Fibroblast of skin of right biceps (primary cell): ENCODE results near the gene P2RY12.

Experiments used
- DNase-seq: peaks from one replicate; pipeline ENCODE4 v3.0.0-alpha.2; 2013

Gene P2RY12

DNA sequence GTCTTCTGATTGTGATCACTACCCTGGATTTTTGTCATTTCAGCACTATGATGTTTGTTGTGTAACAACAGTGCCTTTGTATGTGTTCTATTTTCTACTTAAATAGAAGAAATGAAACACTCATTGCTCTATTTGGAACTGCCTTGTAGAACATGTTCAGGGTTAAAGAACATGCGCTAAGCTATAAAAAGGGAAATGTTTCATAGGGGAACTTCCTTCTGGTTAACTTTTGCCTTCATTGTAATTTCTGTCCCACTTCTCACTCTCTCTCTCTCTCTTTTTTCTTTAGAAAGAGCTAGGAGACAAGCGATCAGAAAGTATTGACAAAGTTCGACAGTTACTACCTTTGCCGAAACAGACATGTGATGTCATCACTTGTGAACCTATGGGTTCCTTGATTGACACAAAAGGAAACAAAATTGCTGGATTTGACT lies at the start of gene P2RY12:
Gene P2RY12 (minus strand): TSS at position 13 of the 434 bp plus-strand sequence. CDS start 45,908 bp downstream, outside the sequence.
- no peak for DNase-seq

GRCh38 chr3:151432616-151433372 lies 48.2 kb upstream of the P2RY12 start:
- DNase-seq: no peak

GRCh38 chr3:151431940-151432339 lies 47.4 kb upstream of the P2RY12 start:
- DNase-seq: peak; percentile 74

DNA sequence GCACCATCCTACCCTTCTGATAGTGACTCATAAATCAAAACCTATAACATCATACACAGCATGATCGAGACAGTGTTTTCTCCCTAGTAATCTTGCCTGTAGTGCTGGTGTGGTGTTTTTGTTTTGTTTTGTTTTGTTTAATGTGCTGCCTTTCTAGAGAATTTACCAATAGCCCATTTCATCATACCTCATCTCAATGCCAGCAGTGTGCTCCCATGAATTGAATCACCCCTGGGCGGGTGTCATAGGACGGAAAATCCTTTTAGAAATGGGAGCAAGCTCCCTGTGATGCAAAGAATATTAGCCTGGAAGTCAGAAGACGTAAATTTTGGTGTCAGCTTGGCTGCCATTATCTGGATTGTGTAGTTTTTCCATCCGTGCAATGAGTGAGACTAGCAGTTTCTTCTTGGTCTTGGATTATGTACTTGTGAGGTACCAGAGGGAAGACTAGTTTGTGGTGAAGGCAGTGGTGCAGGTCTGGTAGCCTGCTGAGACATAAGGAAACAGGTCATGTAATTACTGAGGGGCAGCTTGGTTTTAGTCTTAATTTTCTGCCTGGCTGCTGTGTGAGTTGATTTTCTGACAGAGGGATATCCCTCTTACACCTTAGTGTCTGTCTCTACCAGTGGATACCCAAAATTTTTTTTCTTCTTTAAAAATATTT lies 46.4 kb upstream of the P2RY12 start:
- no peak for DNase-seq

DNA sequence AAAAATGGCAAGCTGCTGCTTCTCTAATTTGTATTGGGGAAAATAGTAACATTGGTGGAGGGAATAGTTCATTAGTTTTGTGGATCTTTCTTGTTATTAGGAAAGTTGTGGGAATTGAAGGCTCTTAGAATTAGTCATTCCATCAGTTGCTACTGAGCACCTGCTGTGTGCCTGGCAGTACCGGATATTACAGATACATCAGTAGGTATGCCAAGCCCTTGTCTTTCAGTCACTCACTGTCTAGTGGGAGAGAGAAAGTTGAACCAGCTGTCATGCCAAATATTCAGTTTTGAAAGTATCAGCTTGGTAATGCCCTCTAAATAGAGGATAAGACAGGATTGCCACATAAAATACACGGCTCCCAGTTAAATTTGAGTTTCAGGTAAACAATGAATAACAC lies 43.8 kb upstream of the P2RY12 start:
- DNase-seq: no peak

DNA sequence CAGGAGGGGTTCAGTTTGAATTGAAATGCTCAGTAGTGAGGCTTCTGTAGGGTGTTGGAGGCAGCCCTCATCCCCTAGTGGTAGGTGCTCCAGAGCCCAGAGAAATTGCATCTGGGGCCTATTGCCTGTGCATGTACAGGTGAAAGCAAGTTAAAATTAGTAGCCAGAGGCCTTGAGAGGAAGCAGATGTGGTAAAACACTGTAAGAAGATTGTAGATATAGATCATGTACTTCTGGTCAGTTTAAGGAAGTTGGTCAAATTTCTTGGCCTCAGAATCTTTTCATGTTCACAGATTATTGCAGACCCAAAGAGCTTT lies 41.7 kb upstream of the P2RY12 start:
- DNase-seq: no peak

- peak; percentile 74 for DNase-seq
Measured at GRCh38 chr3:151425627-151426340, 41.2 kb upstream of the P2RY12 start.

DNA sequence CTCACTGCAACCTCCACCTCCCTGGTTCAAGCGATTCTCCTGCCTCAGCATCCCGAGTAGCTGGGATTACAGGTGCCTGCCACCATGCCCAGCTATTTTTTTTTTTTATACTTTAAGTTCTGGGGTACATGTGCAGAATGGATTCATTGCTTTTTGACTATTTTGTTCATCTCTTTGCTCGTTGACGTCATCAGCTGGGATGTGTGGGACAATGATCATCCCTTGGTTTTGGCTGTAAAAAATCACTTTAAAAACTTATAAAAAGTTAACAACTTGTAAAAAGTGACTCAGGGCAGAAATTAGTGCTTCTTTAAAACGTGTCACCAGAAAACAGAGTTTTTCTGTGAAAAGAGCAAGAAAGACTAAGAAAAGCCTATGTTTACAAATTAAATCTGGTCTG lies 38.5 kb upstream of the P2RY12 start:
- DNase-seq: no peak

- DNase-seq: no peak
Measured at GRCh38 chr3:151421938-151422337, 37.4 kb upstream of the P2RY12 start.

GRCh38 chr3:151419806-151420205 lies 35.3 kb upstream of the P2RY12 start:
- DNase-seq: no peak

DNA sequence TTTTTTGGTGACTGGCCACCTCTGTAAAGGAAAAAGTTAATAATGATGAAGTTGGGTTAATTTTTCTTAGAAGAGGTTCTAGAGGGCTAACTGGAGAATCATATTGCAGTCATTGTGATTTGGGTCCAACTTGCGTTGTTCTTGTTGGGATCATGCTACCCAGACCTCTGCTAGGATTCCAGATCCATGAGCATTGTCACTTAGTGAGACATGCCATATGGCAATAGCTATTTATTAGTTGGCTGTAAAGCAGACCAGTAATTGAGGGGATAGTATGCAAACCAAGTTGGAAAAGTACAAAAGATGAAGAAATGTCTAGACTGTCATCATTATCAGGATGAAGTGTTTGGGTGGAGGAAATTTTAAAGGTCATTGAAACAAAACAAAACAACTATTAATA lies 30.7 kb upstream of the P2RY12 start:
- no peak for DNase-seq

GRCh38 chr3:151412989-151413388 lies 28.4 kb upstream of the P2RY12 start:
- no peak for DNase-seq

DNA sequence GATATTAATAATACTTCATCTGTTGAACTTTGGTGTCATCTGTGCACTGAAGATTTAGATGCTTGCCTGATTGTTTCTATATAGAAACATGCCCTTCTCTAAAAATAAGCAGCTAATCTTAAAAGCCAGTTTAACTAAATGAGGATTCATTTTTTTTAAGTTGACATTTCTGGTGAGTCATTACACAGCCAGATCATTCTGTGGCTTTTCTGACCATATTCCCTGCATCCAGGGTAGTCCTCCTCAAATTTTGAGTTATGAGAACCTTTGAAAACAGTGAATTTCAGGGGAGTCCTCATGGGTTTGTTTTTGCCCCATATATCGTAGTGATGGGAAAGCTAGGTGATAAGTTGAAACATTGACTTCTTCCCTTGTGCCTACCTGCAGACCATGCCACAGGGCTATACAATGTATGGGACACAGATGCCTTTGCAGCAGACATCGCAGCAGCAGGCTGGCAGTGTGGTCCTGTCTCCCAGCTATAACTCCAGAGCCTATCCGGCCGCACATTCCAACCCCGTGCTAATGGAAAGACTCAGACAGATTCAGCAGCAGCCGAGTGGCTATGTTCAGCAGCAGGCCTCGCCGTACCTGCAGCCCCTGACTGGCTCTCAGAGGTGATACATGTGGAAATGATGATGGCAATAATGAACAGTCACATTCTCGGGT lies 26.5 kb upstream of the P2RY12 start:
- DNase-seq: peak; percentile 72

GRCh38 chr3:151407928-151408327 lies 23.4 kb upstream of the P2RY12 start:
- no peak for DNase-seq

DNA sequence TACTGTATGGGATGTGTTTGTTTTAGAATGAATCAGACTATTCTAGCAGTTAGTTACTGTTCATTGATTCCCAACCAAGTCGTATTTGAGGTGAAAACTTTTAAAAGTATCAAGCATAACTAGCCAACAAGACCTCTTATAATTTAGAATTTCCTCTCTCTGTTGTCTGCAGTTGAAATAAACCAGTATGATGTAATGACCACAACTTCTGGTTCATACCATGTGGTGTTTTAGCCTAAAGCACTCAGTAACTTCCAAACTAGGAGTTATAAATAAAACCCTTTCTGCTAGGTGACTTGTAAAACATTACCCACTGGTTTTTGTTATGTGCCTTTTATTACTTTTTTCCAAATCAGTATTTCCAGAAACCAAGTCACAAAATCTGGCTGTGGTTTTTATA lies 19.8 kb upstream of the P2RY12 start:
- DNase-seq: peak; percentile 70

GRCh38 chr3:151403246-151403645 lies 18.7 kb upstream of the P2RY12 start:
- DNase-seq: peak; percentile 89

DNA sequence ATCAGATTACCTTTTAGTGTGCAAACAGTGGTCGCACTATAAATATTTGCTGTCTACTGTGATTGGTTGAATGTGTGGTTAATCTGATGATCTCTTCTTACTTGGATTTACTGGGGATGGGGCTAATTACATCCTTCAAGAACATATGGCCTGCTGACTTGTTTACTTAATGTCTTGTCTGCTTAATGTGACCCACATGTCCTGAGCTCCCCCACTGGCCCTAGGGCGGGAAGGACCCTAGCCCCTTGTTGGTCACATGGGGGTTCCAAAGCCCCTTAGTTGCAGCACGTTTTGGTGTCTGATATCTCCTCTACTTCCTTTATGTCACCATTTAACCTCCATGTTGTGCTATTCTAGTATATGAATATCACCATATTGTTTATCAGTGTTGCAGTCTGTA lies 17.8 kb upstream of the P2RY12 start:
- no peak for DNase-seq

DNA sequence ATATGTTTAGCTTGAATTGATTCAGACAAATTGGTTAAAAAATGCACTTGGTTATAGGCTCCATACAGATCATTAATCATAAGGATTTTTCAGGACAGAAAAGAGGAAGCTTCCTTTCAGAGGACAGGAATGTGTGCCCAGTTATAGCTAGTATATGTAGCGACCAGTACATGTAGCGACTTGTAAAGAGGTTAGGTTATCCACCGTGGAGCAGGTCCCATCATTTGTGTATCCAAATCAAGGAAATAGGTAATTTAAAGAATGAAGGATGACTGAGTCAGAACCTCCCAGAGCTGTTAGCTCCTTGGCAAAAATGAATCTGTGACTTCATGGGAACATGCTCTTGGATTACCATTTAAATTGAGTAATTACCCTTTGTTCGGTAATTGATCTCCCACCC lies 15.8 kb upstream of the P2RY12 start:
- no peak for DNase-seq

DNA sequence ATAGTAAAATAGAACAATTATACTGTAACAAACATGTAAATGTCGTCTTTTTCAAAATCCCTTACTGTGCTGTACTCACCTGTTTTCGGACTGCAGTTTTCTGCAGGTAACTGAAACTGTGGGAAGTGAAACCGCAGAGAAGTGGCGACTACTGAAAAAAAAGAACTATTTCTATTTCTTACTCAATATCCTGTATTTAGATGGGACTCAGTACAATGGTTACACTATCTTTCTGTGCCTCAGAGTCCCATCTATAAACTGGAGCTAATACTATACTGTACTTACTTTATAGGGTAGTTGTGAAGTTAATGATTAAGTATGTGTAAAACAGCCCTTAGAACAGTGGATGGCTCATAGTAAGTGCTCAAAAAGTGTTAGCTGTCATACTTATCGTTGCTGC lies 14.3 kb upstream of the P2RY12 start:
- no peak for DNase-seq

DNA sequence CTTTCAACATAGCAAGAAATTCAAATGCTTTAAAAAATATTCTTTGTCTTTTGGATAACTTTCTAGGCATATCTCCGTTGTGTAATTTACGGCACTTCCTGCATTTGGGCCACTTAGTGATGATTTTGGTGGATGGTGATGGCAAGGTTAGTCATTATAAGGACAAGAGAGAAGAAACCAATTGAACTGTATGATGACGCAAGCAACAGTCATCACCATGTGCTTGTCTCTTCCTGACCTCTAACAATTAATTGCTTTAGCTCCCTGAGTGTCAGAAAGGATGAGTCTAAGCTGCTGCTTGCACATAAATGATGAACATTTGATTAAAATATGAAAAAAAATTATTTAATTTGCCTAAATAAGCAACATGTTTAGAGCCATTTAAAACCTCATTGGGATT lies 11.3 kb upstream of the P2RY12 start:
- peak; percentile 87 for DNase-seq

DNA sequence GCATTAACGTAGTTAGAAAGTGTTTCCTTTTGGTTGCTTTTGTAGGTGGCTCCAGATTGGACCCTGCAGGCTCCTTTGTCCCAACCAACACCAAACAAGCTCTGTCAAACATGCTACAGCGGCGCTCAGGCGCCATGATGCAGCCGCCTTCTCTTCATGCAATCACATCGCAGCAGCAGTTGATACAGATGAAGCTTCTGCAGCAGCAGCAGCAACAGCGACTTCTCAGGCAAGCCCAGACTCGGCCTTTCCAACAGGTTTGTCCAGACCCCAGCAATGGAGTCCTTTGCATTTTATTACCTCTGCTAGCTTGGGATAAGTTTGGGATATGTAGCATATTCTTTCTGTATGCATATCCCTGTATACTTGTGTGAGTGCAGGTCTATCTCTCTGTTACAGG lies 10.1 kb upstream of the P2RY12 start:
- DNase-seq: no peak

DNA sequence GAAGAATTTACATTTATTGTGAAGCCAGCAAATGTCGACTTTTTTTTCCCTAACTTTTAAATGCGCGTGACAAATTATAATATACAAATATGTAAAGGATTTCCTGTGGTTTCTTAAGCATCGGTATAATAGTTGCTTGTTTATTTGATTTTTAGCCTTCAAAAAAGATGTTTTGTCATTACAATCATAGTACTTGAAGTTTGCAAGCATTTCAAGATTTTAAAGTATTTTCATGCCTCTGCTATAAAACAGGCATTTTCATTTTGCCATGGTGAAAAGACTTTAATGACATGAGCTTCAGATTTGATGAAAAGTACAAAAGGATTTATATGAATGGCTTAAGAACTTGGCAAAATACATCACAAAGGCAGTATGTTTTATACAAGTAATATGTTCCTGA lies 9.4 kb upstream of the P2RY12 start:
- DNase-seq: peak; percentile 66

DNA sequence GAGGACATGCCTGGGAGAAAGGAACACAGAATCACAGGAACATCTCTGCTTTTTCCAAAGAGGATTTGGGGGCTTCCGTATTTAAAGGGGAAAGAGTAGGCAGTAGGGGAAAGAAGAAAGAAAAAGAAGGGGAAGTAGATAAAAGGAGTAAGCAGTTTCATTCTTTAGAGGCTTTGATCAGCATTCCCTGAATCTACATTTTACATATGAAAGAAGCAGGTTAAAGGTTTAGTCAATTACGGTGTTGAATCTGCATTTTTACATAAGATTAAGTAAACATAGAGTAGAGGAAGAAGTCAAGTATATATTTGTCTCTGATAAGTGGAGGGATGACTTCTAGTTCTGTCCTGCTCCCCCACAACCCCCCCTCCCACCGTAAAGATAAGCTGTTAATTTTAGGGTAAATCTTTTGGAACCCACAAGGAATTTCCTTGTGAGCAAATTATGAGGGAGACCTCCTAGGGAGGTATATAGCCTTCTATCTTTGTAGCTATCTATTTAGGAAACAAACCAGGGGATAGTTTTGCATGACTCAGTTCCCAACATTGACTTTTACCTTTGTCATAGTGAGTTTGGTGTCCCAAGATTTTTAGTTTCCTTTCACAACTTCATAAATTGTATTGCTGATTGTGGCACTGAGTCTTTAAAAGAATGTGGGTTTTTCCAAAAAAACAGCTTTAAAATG lies 8.7 kb upstream of the P2RY12 start:
- peak; percentile 65 for DNase-seq
